ENCODE results near the gene DMBX1. TPM values are rescaled to one million over a fixed set of nuclear protein-coding genes. Genes with fewer than 3 reads are reported as not detected.
A peak's percentile ranks its signal among the peaks of the same experiment; 100 is the strongest.

Gene DMBX1
- total RNA-seq, 4 donors from 2014 or later = not detected

DNA sequence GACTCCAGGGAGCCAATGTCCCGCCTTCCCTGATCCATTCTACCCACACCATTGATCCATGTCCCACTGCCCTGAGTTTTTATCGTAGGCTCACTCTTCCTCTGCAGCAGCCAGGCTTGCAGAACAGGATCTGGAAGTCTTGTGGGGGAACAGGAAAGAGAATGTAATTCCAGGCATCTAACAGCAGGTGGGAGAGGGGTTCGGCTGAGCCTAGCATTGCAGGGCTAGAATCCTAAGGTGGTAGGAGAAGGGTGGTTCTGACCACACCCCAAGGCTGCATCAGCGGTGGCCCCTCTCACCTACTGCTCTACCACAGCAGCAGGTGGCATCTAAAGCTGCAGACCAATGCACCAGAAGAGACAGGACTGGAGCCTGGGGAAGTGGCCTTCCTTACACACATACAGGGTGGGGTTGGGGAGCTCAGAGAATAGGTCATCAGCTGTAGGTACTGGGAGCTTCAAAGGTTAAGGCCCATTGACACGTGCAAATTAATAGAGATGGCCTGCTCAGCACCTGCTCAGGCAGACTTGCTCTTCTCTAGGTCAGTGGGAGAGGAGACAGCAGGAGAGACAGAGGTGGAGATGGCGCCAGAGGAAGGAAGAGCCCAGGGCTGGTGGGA, 41.3 kb downstream of the DMBX1 start:
- TF ChIP-seq, protein P1, sequence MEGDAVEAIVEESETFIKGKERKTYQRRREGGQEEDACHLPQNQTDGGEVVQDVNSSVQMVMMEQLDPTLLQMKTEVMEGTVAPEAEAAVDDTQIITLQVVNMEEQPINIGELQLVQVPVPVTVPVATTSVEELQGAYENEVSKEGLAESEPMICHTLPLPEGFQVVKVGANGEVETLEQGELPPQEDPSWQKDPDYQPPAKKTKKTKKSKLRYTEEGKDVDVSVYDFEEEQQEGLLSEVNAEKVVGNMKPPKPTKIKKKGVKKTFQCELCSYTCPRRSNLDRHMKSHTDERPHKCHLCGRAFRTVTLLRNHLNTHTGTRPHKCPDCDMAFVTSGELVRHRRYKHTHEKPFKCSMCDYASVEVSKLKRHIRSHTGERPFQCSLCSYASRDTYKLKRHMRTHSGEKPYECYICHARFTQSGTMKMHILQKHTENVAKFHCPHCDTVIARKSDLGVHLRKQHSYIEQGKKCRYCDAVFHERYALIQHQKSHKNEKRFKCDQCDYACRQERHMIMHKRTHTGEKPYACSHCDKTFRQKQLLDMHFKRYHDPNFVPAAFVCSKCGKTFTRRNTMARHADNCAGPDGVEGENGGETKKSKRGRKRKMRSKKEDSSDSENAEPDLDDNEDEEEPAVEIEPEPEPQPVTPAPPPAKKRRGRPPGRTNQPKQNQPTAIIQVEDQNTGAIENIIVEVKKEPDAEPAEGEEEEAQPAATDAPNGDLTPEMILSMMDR (IDR thresholded peaks at IDR 0.05) = no peak
- no peak for TF ChIP-seq POLR2A (IDR thresholded peaks at IDR 0.05)
- no peaks in the 10 kb centered on the region for H3K36me3 ChIP-seq
- no peak overlapping the region for H3K4me3 ChIP-seq (replicated peaks in 1 of 3)
- H3K4me1 ChIP-seq = peaks cover 0 to 5% of the 10 kb centered on the region in 2 donors
- no peaks in the 10 kb centered on the region for H3K27me3 ChIP-seq
- DNase-seq = no peak
- no peaks in the 10 kb centered on the region for H3K9me3 ChIP-seq
- WGBS, 2 donors = 57 to 60% methylated on average over 6 of the region's 6 CpGs
- intact Hi-C loops (cut with DNase I) = loop anchor here (5.0 kb wide), 1 partner anchor 196 kb away; no protein-coding TSS in a partner anchor
- H3K27ac ChIP-seq = no peak overlapping the region

DNA sequence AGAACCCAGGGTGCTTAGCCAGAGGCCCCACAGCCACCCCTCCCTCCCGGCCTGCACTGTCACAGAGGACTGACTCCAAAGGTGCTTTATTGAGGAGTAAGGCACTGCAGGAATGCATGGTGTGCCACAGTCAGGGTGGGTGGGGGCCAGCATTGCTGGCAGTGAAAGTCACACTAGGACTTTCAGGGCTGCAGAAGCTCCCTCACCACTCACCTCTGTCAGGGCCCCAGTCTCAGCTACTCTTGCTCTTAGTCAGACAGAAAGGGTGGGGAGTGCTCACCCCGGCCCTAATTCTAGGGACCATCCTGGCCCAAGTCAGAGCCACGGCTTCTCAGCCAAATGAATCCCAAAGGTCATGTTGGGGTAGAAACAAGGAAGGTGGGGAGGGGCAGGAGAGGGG, 42.5 kb downstream of the DMBX1 start:
- DNase-seq = no peak
- Histone ChIP-seq H3K4me1 (peaks cover 0 to 5% of the 10 kb centered on the region in 2 donors), H3K9me3 (no peaks in the 10 kb centered on the region), H3K4me3 (replicated peaks in 1 of 3) (no peak overlapping the region), H3K36me3 (no peaks in the 10 kb centered on the region), H3K27ac (no peak overlapping the region), H3K27me3 (no peaks in the 10 kb centered on the region)
- intact Hi-C loops (cut with DNase I) = loop anchor here (5.0 kb wide), 1 partner anchor 195 kb away; no protein-coding TSS in a partner anchor
- TF ChIP-seq, protein P1 (IDR thresholded peaks at IDR 0.05) = no peak
- no peak for TF ChIP-seq POLR2A (IDR thresholded peaks at IDR 0.05)
- 75 to 84% methylated on average over 3 of the region's 3 CpGs for WGBS, 2 donors

DNA sequence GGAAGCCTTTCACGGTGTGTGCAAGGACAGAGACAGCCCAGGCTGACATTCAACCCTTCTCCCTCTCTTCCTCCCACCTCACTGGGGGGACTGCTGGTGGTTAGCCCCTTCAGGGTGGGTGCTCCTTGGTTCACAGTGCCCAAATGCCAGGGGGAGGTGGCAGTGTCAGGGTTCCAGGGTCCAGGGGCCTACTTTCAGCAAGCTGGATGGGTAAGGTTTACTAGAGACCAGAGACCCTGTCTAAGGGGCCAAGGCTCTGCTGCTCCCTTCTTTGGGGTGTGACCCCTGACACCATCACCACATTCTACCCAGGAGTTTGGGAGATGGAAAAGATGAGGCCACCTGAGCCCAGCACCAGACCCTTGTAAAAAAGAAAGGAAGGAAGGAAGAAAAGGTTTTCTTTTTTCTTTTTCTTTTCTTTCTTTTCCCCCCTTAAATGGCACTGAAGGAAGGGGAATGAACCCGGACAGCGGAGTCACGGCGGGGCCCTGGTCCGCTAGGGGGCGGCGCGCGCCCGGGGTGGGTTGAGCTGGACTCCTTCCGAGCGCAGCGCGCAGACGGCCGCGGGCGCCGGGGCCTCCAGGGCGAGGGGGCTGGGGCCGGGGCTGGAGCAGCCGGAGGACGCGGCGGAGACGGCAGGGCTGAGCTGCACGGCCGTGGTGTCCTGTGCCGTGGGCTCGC, 43.0 kb downstream of the DMBX1 start:
- intact Hi-C loops (cut with DNase I) = loop anchor here (5.0 kb wide), 1 partner anchor 195 kb away; no protein-coding TSS in a partner anchor
- Histone ChIP-seq H3K9me3 (no peaks in the 10 kb centered on the region), H3K27me3 (no peaks in the 10 kb centered on the region), H3K36me3 (no peaks in the 10 kb centered on the region), H3K4me3 (replicated peaks in 1 of 3) (peak overlapping the region in 1 of 3 donors; percentile 23), H3K27ac (no peak overlapping the region), H3K4me1 (peaks cover 0 to 5% of the 10 kb centered on the region in 2 donors)
- TF ChIP-seq, protein P1 (IDR thresholded peaks at IDR 0.05) = peak; percentile 32 to 76 (median 58)
- TF ChIP-seq POLR2A (IDR thresholded peaks at IDR 0.05) = no peak
- WGBS, 2 donors = 0 to 2% methylated on average over 22 to 24 of the region's 31 CpGs
- DNase-seq = peak; percentile 71 to 72

DNA sequence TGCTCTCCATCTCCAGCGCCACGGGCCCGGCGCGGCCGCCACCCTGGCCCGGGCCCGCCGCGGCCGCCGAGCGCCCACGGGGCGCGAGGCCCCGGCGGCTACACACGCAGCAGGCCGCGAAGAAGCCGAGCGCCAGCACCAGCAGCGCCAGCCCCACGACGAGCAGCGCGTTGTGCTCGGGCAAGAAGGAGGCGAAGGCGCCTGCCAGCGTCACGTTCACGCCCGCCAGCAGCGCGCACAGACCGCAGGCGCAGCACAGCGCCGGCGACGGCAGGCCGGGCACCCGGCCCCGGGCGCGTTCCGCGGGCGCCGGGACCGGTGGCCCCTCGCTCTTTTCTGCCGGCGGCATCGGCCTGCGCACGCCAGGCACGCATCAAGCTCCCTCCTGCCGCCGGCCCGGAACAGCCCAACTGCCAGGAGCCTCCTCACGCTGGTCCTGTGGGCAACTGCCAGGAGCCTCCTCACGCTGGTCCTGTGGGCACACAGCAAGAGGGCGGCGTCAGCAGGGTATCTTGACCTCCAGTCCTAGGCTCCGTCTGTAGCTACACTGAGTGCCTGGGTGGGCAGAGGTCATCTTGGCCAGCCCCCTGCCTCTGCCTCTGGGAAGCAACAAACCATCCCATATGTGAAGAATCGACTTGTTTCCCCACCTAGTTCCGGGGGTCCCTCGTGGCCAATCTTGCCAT, 43.7 kb downstream of the DMBX1 start:
- no peak for TF ChIP-seq POLR2A (IDR thresholded peaks at IDR 0.05)
- TF ChIP-seq, protein P1 (IDR thresholded peaks at IDR 0.05) = no peak
- no peak overlapping the region for H3K27ac ChIP-seq
- WGBS, 2 donors = 30 to 56% methylated on average over 5 to 9 of the region's 71 CpGs
- H3K4me1 ChIP-seq = peaks cover 0 to 5% of the 10 kb centered on the region in 2 donors
- H3K4me3 ChIP-seq (replicated peaks in 1 of 3) = peak overlapping the region in 1 of 3 donors; percentile 23
- no peaks in the 10 kb centered on the region for H3K36me3 ChIP-seq
- peak; percentile 55 for DNase-seq
- no peaks in the 10 kb centered on the region for H3K27me3 ChIP-seq
- H3K9me3 ChIP-seq = no peaks in the 10 kb centered on the region
- intact Hi-C loops (cut with DNase I) = loop anchor here (5.0 kb wide), 1 partner anchor 194 kb away; no protein-coding TSS in a partner anchor
